ENCODE results near the gene C19orf33. TPM values are rescaled to one million over a fixed set of nuclear protein-coding genes. Genes with fewer than 3 reads are reported as not detected.

C19orf33 gene
- total RNA-seq, 1 experiment from 2014 or later = not detected

- H3K27ac ChIP-seq (ENCODE audit: low read depth, low read length, poor library complexity, severe bottlenecking) = no peak overlapping the region
- ChIA-PET POLR2A (ENCODE audit: low non-redundant PET) (no interaction called here), CTCF (no interaction called here)
- intact Hi-C loops (cut with micrococcal nuclease; ENCODE audit: unreplicated experiment) = no loop called here
- TF ChIP-seq EZH2 (IDR thresholded peaks at IDR 0.05; ENCODE audit: borderline replicate concordance, low read depth, low read length, poor library complexity, severe bottlenecking) (no peak), CTCF (conservative IDR thresholded peaks at IDR 0.05; ENCODE audit: low read depth, low read length) (no peak)
- no peaks in the 10 kb centered on the region for H3K9me3 ChIP-seq (ENCODE audit: low read depth, low read length, poor library complexity, severe bottlenecking)
- H3K4me1 ChIP-seq (ENCODE audit: insufficient read depth, low read length, poor library complexity, severe bottlenecking) = no peaks in the 10 kb centered on the region
- no peaks in the 10 kb centered on the region for H3K27me3 ChIP-seq (replicated peaks; ENCODE audit: insufficient read depth, low read depth, low read length, poor library complexity)
- BruUV-seq (replicated peaks) = no TSS peak
- no peak for DNase-seq (ENCODE audit: low spot score)
- no peaks in the 10 kb centered on the region for H3K36me3 ChIP-seq (ENCODE audit: insufficient read depth, low read length, poor library complexity, severe bottlenecking)
- H3K4me3 ChIP-seq (ENCODE audit: low read depth, low read length, poor library complexity, severe bottlenecking) = no peak overlapping the region
Measured at GRCh38 chr19:38277969-38278680, 25.9 kb upstream of the C19orf33 start.

GRCh38 chr19:38278751-38279150, 25.3 kb upstream of the C19orf33 start:
- no peaks in the 10 kb centered on the region for H3K36me3 ChIP-seq (ENCODE audit: insufficient read depth, low read length, poor library complexity, severe bottlenecking)
- BruUV-seq (replicated peaks) = no TSS peak
- POLR2A ChIA-PET (ENCODE audit: low non-redundant PET) = no interaction called here
- intact Hi-C loops (cut with micrococcal nuclease; ENCODE audit: unreplicated experiment) = no loop called here
- CTCF ChIA-PET = no interaction called here
- no peaks in the 10 kb centered on the region for H3K9me3 ChIP-seq (ENCODE audit: low read depth, low read length, poor library complexity, severe bottlenecking)
- no peaks in the 10 kb centered on the region for H3K4me1 ChIP-seq (ENCODE audit: insufficient read depth, low read length, poor library complexity, severe bottlenecking)
- H3K4me3 ChIP-seq (ENCODE audit: low read depth, low read length, poor library complexity, severe bottlenecking) = no peak overlapping the region
- no peaks in the 10 kb centered on the region for H3K27me3 ChIP-seq (replicated peaks; ENCODE audit: insufficient read depth, low read depth, low read length, poor library complexity)
- no peak for DNase-seq (ENCODE audit: low spot score)
- no peak for TF ChIP-seq EZH2 (IDR thresholded peaks at IDR 0.05; ENCODE audit: borderline replicate concordance, low read depth, low read length, poor library complexity, severe bottlenecking)
- TF ChIP-seq CTCF (conservative IDR thresholded peaks at IDR 0.05; ENCODE audit: low read depth, low read length) = no peak
- no peak overlapping the region for H3K27ac ChIP-seq (ENCODE audit: low read depth, low read length, poor library complexity, severe bottlenecking)

- TF ChIP-seq CTCF (conservative IDR thresholded peaks at IDR 0.05; ENCODE audit: low read depth, low read length) (no peak), EZH2 (IDR thresholded peaks at IDR 0.05; ENCODE audit: borderline replicate concordance, low read depth, low read length, poor library complexity, severe bottlenecking) (no peak)
- BruUV-seq (replicated peaks) = no TSS peak
- no peak overlapping the region for H3K4me3 ChIP-seq (ENCODE audit: low read depth, low read length, poor library complexity, severe bottlenecking)
- intact Hi-C loops (cut with micrococcal nuclease; ENCODE audit: unreplicated experiment) = no loop called here
- H3K36me3 ChIP-seq (ENCODE audit: insufficient read depth, low read length, poor library complexity, severe bottlenecking) = no peaks in the 10 kb centered on the region
- H3K4me1 ChIP-seq (ENCODE audit: insufficient read depth, low read length, poor library complexity, severe bottlenecking) = no peaks in the 10 kb centered on the region
- no peak overlapping the region for H3K27ac ChIP-seq (ENCODE audit: low read depth, low read length, poor library complexity, severe bottlenecking)
- DNase-seq (ENCODE audit: low spot score) = no peak
- no peaks in the 10 kb centered on the region for H3K27me3 ChIP-seq (replicated peaks; ENCODE audit: insufficient read depth, low read depth, low read length, poor library complexity)
- ChIA-PET CTCF (no interaction called here), POLR2A (ENCODE audit: low non-redundant PET) (no interaction called here)
- H3K9me3 ChIP-seq (ENCODE audit: low read depth, low read length, poor library complexity, severe bottlenecking) = no peaks in the 10 kb centered on the region
Measured at GRCh38 chr19:38280030-38280921, 23.8 kb upstream of the C19orf33 start.

Data from A673 (cell line).